Measurements from ENCODE around the gene MSI2. TPM values are rescaled to one million over a fixed set of nuclear protein-coding genes. Genes with fewer than 3 reads are reported as not detected.

MSI2 gene
- polyA plus RNA-seq, 1 of the 3 experiments (the other 2 are of a cell fraction) = 24.1 TPM

GRCh38 chr17:57634713-57635465 is 378.6 kb downstream of the MSI2 start:
- no peaks in the 10 kb centered on the region for H3K79me2 ChIP-seq (ENCODE audit: insufficient read depth)
- no peak overlapping the region for H3K4me2 ChIP-seq
- DNase-seq = no peak
- H3K27ac ChIP-seq (ENCODE audit: low read depth in 2 of 2, low read length in 1 of 2) = peak overlapping the region in 1 of 2 experiments; percentile 57; a peak in 1 of 4 replicates
- no peak overlapping the region for H2AFZ ChIP-seq (ENCODE audit: low read depth)
- TF ChIP-seq MEF2A (IDR thresholded peaks at IDR 0.05; ENCODE audit: borderline replicate concordance, low read depth) = no peak
- TF ChIP-seq, protein P1, sequence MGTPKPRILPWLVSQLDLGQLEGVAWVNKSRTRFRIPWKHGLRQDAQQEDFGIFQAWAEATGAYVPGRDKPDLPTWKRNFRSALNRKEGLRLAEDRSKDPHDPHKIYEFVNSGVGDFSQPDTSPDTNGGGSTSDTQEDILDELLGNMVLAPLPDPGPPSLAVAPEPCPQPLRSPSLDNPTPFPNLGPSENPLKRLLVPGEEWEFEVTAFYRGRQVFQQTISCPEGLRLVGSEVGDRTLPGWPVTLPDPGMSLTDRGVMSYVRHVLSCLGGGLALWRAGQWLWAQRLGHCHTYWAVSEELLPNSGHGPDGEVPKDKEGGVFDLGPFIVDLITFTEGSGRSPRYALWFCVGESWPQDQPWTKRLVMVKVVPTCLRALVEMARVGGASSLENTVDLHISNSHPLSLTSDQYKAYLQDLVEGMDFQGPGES (IDR thresholded peaks at IDR 0.05; ENCODE audit: low read depth, low read length) = no peak
- TF ChIP-seq TCF12 (IDR thresholded peaks at IDR 0.05) = no peak
- no peak for TF ChIP-seq FOSL2 (IDR thresholded peaks at IDR 0.05; ENCODE audit: borderline replicate concordance, low read depth)
- no peak for TF ChIP-seq CHD2 (IDR thresholded peaks at IDR 0.05; ENCODE audit: low read length, partially characterized antibody)
- no peak for TF ChIP-seq PBX3 (IDR thresholded peaks at IDR 0.05)
- no peak for TF ChIP-seq MXI1 (IDR thresholded peaks at IDR 0.05; ENCODE audit: low read depth, low read length)
- TF ChIP-seq YY1 (IDR thresholded peaks at IDR 0.05; ENCODE audit: low read depth) = no peak
- TF ChIP-seq EP300 (IDR thresholded peaks at IDR 0.05; ENCODE audit: borderline replicate concordance in 1 of 2, low read depth in 1 of 2, low read length in 1 of 2) = no peak
- H3K4me3 ChIP-seq (ENCODE audit: low read depth in 2 of 2, low read length in 1 of 2) = no peak overlapping the region
- H4K20me1 ChIP-seq (ENCODE audit: insufficient read depth) = no peaks in the 10 kb centered on the region
- H3K27me3 ChIP-seq (ENCODE audit: insufficient read depth) = no peaks in the 10 kb centered on the region
- no peaks in the 10 kb centered on the region for H3K9me3 ChIP-seq
- H3K36me3 ChIP-seq (replicated peaks in 1 of 2; ENCODE audit: control insufficient read depth in 1 of 2, insufficient read depth in 2 of 2, low read length in 1 of 2) = peaks cover 0 to 11% of the 10 kb centered on the region in 2 experiments
- H3K4me1 ChIP-seq (ENCODE audit: control insufficient read depth in 1 of 2, insufficient read depth in 2 of 2, low read depth in 1 of 2, low read length in 1 of 2) = peaks cover 0 to 30% of the 10 kb centered on the region in 2 experiments; a peak in 1 of 4 replicates
- ChIA-PET CTCF (interaction anchor here (0.5 to 3.6 kb wide), 9 partner anchors 8 to 199 kb away, joined by 3 to 12 read pairs (median 4); no protein-coding TSS in a partner anchor), POLR2A (interaction anchor here (0.9 kb wide), 1 partner anchor 11 kb away, joined by 4 read pairs; no protein-coding TSS in a partner anchor)
- H3K9me2 ChIP-seq = no peaks in the 10 kb centered on the region
- no peaks in the 10 kb centered on the region for H3F3A ChIP-seq (replicated peaks; ENCODE audit: insufficient read depth)
- 79% methylated on average over 4 of the region's 4 CpGs for WGBS (ENCODE audit: low lambda C conversion rate)
- H3K9ac ChIP-seq = no peak overlapping the region

- Histone ChIP-seq H3K36me3 (replicated peaks in 1 of 2; ENCODE audit: control insufficient read depth in 1 of 2, insufficient read depth in 2 of 2, low read length in 1 of 2) (peaks cover 0 to 10% of the 10 kb centered on the region in 2 experiments), H3K27me3 (ENCODE audit: insufficient read depth) (no peaks in the 10 kb centered on the region), H3K4me3 (ENCODE audit: low read depth in 2 of 2, low read length in 1 of 2) (no peak overlapping the region), H3K79me2 (ENCODE audit: insufficient read depth) (no peaks in the 10 kb centered on the region), H3K27ac (ENCODE audit: low read depth in 2 of 2, low read length in 1 of 2) (peak overlapping the region in 1 of 2 experiments; percentile 57; a peak in 2 of 4 replicates), H2AFZ (ENCODE audit: low read depth) (no peak overlapping the region), H4K20me1 (ENCODE audit: insufficient read depth) (no peaks in the 10 kb centered on the region), H3K4me1 (ENCODE audit: control insufficient read depth in 1 of 2, insufficient read depth in 2 of 2, low read depth in 1 of 2, low read length in 1 of 2) (peaks cover 0 to 35% of the 10 kb centered on the region in 2 experiments; a peak in 1 of 4 replicates), H3K9me2 (no peaks in the 10 kb centered on the region), H3K9me3 (no peaks in the 10 kb centered on the region), H3K9ac (no peak overlapping the region), H3K4me2 (no peak overlapping the region), H3F3A (replicated peaks; ENCODE audit: insufficient read depth) (no peaks in the 10 kb centered on the region)
- 84% methylated on average over 8 of the region's 9 CpGs for WGBS (ENCODE audit: low lambda C conversion rate)
- TF ChIP-seq SIN3A (IDR thresholded peaks at IDR 0.05; ENCODE audit: borderline replicate concordance, low read depth, low read length) = no peak
- no peak for TF ChIP-seq YY1 (IDR thresholded peaks at IDR 0.05; ENCODE audit: low read depth)
- no peak for TF ChIP-seq SMC3 (IDR thresholded peaks at IDR 0.05; ENCODE audit: low read depth, low read length)
- TF ChIP-seq USF2 (IDR thresholded peaks at IDR 0.05; ENCODE audit: borderline replicate concordance, low read depth, low read length) = no peak
- TF ChIP-seq TEAD4 (IDR thresholded peaks at IDR 0.05; ENCODE audit: borderline replicate concordance, insufficient read depth) = no peak
- TF ChIP-seq FOSL2 (IDR thresholded peaks at IDR 0.05; ENCODE audit: borderline replicate concordance, low read depth) = no peak
- TF ChIP-seq RAD21 (IDR thresholded peaks at IDR 0.05; ENCODE audit: low read length) = no peak
- no peak for TF ChIP-seq NFIC (IDR thresholded peaks at IDR 0.05; ENCODE audit: borderline replicate concordance)
- TF ChIP-seq NRF1 (IDR thresholded peaks at IDR 0.05; ENCODE audit: low read depth, low read length) = no peak
- TF ChIP-seq EZH2phosphoT487 (IDR thresholded peaks at IDR 0.05; ENCODE audit: borderline replicate concordance, low read depth) = no peak
- TF ChIP-seq, protein P1 (IDR thresholded peaks at IDR 0.05; ENCODE audit: low read depth, low read length) = no peak
- ChIA-PET POLR2A (interaction anchor here (1.6 kb wide), 1 partner anchor 29 kb away, joined by 3 read pairs; no protein-coding TSS in a partner anchor), CTCF (interaction anchor here (0.5 to 3.6 kb wide), 11 partner anchors 10 to 351 kb away, joined by 3 to 12 read pairs (median 3); no protein-coding TSS in a partner anchor)
- DNase-seq = no peak
Measured at GRCh38 chr17:57636274-57636673, 380.0 kb downstream of the MSI2 start.
